UCSD-AML1 (cell line): ENCODE results near the gene RNF145.
"Not testable (repeated sequence)": the region's sequence is repeated elsewhere in the genome, so short reads cannot be mapped to it uniquely, and the experiment has no call there.

Experiments used
- DNase-seq: peaks from one replicate; lab custom pipeline; 2025; ENCODE audit not compliant: unreplicated experiment; lab: John Stamatoyannopoulos, UW

The RNF145 gene

DNA sequence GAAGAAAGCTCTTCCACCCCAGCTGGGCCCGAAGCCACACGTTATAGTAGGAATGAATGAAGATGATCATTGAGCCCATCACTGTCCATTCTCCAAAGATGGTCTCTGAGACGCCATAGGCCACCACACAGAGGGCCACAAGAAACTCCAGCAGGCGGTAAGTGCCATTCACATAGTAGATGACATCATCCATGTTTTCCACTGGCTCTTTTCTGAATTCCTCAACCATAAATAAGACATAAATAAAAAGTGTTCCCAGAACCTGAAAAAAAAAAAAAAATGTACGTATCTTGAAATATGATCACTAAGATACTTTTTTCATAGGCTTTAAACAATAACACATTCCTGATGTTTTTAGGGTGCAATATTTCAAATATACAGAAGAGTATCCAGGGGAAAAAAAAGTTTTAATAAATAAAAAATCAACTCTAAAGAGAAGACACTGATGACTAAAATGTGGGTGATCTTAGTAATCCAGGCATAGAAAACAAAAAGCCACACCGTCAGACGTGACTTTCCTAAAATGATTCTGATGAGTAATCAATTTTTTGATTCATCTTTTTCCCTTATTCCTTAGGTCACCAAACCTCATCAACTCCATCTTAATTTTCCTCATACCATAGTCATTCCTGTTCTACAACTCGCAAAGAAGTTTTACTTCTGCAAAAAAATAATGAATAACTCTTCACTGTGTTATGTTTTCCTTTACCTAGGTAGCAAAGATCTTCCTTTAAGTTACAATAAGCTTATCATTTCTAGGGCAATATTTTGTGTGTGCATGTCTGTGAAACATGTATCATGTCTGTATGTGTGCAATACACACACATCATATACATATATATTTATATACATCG, 47.8 kb downstream of the RNF145 start:
- no peak for DNase-seq

DNA sequence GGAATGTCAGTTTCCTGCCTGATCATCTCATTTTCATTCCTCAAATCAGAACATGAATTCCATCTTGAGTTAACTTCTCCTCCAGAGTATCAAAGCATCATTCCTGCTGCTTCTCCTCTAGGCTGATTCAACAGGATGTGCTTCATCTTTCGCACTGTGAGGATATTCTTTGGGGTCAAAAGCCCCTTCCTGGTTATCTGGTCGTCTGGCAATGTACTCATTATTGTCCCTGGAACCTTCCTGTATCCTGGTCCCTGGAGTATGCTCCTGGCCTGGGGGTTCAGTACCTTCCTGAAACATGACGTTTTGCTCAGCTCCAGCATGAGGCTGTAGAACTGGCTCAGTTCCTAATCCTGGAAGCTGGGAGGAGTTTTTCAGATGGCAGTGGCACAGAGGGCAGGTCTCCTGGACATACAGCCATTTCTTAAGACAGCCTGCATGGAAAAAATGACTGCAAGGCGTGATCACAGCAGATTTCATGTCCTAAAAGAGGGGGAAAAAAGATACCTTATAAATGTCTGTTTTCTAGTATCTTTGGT, 50.7 kb downstream of the RNF145 start:
- not testable (repeated sequence) for DNase-seq

DNA sequence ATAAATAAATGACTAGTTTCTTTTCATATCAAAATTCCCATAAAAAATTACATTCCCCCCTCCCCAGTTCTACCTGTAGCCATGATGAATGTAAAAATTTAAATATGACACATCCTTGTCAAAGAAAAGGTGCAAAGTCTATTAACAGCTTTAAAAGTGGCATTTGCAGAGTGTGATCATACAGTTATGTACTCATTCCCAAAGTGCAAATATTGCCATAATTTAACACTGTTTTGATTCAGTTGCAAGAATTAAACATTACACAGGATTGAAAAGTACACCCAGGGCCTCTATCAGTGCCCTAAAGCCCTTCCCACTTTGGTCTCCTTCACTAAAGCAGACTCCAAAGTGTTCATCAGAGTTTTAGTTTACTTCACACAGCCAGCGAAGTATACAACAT, 51.8 kb downstream of the RNF145 start:
- DNase-seq = no peak

DNA sequence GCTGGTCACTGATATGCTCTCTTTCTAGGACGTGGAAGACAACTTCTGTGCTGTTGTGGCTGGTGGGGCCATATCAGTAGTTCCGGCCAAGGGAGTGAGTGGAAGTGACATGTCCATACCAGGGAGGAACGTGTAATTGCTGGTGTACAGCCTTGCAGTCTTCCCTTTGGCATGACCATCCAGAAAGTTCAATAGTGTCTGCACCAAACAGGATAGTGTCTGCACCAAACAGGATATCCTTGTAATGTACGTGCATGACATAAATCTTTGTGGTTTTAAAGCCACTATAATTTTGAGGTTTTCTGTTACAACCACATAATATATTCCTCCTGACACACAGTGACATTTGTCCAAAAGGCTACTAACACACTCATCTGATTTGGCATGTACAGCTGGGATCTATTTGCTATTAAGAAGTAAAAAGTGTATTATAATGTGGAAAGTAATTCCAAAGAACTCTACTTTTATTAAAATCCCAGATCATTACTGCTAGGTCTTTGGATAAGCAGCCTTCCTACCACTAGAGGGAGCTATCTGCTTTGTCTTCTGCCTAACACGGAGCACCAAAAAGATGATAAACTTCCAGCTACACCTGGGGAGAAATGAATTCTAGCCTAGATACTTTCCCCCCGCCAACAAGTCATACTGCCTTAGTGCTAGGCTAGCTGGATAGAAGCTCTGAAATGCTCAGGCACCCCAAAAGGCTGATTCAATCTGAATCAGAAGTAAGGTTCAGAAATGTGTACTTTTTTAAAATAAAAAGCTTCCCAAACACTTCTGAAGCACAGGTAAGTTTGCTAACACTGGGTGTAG, 52.7 kb downstream of the RNF145 start:
- peak; percentile 51 for DNase-seq

DNA sequence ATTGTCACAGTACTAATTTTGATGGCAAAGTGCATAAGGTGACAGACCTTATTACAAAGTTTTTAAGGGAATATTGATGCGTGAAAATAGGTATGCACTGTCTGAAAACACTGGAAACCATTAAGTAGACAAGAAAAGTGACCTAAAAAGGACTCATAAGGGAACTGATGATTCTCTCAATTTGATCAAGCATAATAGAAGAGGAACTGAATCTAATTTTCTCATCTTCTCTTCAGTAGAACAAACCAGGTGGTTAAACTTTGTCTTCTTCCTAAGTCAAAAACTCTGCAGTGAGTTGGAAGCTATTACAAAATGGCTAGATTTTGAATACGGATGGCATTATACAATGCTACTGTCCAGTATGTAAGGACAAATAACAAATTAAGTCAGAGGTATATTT, 53.4 kb downstream of the RNF145 start:
- no peak for DNase-seq

DNA sequence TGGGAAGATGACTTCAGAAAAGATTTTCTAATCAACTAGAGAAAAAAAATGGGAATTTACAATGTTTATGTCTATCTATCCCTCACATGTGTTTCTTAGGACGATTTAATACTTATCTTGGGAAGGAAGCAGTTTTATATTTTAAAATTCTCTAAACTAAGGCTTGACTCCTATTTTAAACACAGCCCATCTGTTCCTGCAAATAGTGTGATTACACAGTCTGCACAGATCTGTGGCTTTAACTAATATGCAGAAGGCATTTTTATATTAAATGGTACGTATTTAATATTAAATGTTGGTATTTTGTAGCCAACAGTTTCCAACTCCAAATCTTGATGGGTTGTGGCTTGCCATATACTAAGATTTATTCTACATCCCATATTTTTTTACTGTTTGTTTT, 56.5 kb downstream of the RNF145 start:
- no peak for DNase-seq

DNA sequence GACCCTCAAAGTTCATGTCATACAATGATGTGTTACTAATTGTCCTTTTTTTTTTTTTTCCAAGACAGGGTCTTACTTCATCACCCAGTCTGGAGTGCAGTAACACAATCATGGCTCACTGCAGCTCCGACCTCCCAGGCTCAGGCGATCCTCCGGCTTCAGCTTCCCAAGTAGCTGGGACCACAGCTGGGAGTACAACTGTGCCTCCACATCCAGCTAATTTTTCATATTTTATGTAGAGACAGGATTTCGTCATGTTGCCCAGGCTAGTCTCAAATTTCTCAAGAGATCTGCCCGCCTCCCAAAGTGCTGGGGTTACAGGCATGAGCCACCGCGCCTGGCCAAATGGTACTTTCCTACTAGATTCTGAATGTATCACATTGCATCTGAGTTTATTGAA, 60.3 kb downstream of the RNF145 start:
- no peak for DNase-seq

DNA sequence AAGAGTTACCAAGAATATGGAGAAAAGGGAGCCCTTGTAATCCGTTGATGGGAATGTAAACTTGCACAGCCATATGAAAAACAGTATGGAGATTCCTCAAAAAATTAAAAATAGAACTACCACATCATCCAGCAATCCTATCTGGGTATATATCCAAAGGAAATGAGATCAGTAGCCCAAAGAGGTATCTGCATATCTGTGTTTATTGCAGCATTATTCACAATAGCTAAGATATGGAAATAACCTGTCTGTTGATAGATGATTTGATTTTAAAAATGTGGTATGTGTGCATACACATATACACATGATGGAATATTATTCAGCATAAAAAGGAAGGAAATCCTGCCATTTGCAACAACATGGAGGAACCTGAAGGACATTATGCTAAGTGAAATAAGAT, 61.4 kb downstream of the RNF145 start:
- no peak for DNase-seq

DNA sequence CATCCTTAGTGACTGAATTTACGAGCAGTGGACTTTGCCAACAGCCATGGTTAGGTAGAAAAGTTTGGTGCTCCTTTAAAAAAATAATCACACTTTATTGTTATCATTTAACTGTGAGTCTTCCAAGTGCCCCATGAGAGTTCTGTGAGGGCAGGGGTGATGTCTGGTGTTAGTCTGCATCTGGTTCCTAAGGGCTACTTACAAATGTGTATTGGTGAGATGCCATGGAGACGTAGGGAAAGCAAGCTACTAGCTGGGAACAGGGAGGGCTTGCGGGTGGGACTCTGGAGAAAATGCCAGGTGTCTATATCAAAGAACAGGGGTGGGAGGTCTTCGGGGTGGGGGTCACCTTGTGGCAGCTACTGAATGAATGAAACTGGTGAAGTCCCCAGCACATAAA, 62.5 kb downstream of the RNF145 start:
- no peak for DNase-seq

DNA sequence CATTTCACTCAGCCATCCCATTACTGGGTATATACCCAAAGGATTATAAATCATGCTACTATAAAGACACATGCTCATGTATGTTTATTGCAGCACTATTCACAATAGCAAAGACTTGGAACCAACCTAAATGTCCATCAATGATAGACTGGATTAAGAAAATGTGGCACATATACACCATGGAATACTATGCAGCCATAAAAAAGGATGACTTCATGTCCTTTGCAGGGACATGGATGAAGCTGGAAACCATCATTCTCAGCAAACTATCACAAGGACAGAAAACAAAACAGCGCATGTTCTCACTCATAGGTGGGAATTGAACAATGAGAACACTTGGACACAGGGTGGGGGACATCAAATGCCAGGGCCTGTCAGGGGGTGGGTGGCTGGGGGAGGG, 64.2 kb downstream of the RNF145 start:
- not testable (repeated sequence) for DNase-seq

DNA sequence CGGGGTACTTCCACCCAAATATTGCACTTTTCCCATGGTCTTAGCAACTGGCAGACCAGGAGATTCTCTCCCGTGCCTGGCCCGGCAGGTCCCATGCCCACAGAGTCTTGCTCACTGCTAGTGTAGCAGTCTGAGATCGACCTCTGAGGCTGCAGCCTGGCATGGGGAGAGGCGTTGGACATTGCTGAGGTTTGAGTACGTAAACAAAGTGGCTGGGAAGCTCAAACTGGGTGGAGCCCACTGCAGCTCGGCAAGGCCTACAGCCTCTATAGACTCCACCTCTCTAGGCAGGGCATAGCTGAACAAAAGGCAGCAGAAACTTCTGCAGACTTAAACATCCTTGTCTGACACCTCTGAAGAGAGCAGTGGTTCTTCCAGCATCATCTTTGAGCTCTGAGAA, 69.6 kb downstream of the RNF145 start:
- no peak for DNase-seq

DNA sequence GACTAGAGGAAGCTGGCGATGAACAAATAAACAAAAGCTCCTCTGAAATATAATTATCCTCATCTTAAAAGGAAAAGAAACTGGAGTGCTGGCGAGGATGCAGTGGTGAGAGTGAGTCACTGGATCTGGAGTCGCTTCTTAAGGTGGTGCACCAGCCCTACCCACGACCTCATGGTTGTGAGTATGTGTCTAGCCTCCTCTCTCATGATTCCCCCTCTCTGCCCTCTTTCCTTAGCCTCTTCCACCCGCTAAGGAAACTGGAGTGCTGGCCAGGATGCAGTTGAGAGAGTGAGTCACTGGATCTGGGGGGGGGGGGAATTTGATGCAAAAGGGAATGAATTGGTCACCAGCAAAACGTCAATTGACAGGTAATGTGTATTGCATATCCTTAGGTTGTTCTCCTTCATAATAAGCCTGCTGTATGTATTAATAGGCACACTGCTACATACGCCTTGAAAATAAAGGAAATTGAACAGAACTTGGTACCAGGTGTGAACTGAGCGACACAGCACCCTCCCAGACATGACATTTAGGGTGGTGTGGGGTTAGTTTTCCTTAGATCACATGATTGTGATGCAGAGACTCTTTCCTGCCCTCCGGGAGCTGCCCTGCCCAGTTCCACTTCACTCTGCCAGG, 73.3 kb downstream of the RNF145 start:
- no peak for DNase-seq

DNA sequence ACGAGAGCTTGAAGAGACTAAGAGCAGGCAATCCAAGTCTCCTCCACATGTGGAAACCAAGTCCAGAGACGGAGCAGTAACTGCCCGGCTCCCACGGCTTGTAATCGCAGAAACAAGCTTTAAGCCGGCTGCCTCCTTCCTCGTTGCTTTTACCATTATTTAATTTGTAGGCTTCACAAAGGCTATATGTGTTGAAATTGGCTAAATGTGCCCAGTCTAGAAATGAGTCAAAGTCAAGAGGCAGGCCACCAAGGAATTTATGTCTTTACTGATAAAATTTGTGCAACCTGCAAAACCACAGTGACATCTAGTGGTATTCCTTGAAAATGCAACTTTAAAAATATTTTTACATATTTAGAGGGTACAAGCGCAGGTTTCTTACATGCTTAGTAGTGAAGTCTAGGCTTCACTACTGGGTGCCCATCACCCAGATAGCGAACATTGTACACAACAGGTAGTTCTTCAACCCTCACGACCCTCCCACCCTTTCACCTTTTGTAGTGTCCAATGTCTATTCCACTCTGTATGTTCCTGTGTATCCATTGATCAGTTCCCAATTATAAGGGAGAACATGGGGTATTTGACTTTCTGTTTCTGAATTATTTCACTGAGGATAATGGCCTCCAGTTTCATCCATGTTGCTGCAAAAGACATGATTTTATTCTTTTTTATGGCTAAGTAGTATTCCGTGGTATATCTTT, 76.2 kb downstream of the RNF145 start:
- no peak for DNase-seq

DNA sequence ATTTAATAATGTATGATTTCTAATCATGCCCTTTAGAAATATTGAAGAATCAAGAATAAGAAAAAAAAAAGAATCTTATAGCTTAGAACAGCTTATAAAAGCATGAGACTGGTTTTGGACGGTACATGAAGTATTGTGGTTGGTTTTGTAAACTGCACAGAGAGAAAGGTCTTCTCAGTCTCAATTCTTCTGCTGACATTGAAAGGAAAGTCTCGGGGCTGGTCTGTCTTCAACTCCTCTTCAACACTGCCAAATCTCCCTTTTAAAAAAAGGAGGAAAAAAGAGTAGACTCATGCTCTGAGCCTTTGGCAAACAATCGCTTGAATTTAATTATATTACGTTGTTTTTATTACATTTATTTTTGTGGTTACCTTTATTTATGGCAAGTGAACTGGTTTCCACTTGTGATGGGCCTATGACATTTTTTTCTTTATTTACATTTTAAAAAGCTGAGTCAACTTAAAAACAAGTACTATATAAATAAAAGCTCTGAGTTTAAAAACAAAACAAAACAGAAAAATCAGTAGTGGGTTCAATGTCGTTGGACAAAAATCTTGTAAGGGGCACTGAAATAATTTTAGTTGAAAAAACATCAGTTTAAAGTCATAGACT, 76.8 kb downstream of the RNF145 start:
- no peak for DNase-seq

DNA sequence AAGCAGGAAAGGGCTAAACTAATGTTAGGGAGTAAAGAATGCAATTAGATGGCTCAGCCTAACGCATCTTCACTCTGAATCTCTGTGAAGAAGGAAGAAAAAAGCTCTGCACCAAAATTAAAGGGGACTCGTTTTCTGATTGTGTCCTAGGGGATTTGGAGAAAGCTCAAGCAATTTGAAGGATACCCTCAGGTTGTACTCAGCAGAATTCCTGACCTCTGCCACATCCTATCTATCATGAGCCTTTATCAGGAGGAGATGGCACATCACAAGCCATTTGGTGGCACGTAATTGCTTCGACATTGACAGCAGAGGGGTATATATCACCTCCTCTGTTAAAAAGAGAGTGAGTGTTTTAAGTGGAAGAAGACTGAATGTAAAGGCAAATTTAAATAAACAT, 77.4 kb downstream of the RNF145 start:
- DNase-seq = no peak

DNA sequence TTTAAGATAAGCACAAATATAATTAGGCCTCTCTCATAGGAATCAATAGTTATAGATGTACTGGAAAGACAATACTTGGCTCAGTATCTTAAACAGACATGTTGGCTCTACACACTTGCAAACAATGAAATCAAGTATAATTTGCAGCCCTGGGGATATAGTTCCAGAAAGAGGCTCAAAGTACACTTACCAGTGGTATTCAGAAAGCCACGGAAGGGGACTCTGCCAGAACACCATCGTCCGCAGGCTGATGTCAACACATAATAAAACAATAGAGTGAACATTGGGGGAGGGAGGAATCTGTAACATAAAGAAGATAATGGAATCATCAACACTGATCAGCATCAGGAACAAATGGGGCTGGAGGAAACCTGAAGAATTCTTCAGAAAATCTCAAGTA, 78.5 kb downstream of the RNF145 start:
- no peak for DNase-seq

DNA sequence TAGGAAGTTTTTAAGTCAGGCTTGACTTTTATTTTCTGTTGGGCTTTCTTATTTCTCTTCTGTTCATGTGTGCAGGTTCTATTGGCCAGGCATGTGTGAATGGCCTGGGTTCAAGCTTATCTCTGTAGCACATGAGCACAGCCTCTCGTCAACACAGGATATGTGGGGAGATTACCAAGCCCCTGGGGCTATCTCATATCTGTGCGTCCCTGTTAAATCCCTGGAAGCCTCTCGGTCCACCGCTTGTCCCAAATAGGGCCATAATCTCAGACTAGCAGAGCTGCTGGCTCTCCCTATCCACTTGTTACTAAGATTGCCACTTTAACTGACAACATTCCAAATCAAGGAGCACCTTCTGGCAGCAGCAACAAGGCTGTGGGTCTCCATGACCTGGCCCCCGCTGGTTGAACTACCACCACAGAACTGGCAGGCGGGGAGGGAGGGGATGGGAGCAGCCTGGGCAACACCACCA, 81.2 kb downstream of the RNF145 start:
- DNase-seq = no peak

DNA sequence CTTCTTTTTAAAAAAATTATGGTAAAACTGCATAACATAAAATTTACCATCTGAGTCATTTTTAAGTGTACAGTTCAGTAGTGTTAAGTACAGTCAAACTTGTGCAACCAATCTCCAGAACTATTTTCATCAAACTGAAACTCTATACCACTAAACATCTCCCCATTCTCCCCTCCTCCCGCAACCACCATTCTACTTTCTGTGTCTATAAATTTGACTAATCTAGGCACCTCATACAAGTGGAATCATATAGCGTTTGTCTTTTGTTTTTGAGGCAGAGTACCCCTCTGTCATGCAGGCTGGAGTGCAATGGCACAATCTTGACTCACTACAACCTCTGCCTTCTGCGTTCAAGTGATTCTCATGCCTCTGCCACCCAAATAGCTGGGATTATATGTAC, 85.7 kb downstream of the RNF145 start:
- DNase-seq = no peak

DNA sequence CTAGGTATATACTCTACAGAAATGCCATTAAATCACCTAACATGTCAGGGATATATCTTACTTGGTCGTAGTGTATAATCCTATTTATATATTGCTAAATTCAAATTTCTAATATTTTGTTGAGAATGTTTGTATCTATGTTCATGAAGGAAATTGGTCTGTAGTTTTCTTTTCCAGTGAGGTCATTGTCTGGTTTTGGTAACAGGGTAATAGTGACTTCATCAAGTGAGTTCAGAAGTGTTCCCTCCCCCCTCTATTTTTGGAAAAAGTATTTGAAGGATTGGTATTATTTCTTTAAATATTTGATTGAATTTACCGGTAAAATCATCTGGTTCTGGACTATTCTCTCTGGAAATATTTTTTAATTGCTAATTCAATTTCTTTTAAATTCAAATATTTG, 86.2 kb downstream of the RNF145 start:
- no peak for DNase-seq

DNA sequence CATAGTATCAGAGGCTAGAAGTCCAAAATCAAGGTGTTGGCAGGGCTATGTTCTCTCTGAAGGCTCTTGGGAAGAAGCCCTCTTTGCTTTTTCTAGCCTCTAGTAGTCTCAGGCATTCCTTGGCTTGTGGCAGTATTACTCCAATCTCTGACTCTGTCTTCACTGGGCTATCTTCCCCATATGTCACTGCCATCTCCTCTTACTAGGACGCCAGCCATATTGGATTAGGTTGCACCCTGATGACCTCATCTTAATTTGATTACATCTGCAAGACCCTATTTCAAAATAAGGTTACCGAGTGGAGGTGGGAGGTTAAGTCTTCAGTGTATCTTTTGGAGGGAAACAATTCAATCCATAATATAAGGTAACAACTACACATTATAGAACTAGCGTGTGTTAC, 88.3 kb downstream of the RNF145 start:
- DNase-seq = no peak
